ENCODE results near the gene PHACTR1.
"Not testable (repeated sequence)": the region's sequence is repeated elsewhere in the genome, so short reads cannot be mapped to it uniquely, and the experiment has no call there.

PHACTR1 gene

GRCh38 chr6:12749531-12750379 is 33.2 kb downstream of the PHACTR1 start:
- DNase-seq, result no peak

GRCh38 chr6:12750416-12750815 is 33.8 kb downstream of the PHACTR1 start:
- no peak for DNase-seq

GRCh38 chr6:12751694-12752325 is 35.2 kb downstream of the PHACTR1 start:
- DNase-seq, result no peak

GRCh38 chr6:12753036-12753435 is 36.5 kb downstream of the PHACTR1 start:
- DNase-seq, result no peak

GRCh38 chr6:12760226-12760625 is 43.7 kb downstream of the PHACTR1 start:
- DNase-seq, result no peak

- no peak for DNase-seq
Measured at GRCh38 chr6:12760911-12761310, 44.3 kb downstream of the PHACTR1 start.

- DNase-seq, result no peak
Measured at GRCh38 chr6:12761376-12762115, 45.0 kb downstream of the PHACTR1 start.

- DNase-seq, result not testable (repeated sequence)
Measured at GRCh38 chr6:12762731-12763434, 46.3 kb downstream of the PHACTR1 start.

GRCh38 chr6:12766365-12766764 is 49.8 kb downstream of the PHACTR1 start:
- DNase-seq, result no peak

- DNase-seq, result no peak
Measured at GRCh38 chr6:12767016-12767415, 50.4 kb downstream of the PHACTR1 start.

GRCh38 chr6:12769556-12770256 is 53.1 kb downstream of the PHACTR1 start:
- DNase-seq, result no peak

GRCh38 chr6:12772416-12772815 is 55.8 kb downstream of the PHACTR1 start:
- no peak for DNase-seq

GRCh38 chr6:12776291-12776690 is 59.7 kb downstream of the PHACTR1 start:
- DNase-seq, result no peak

GRCh38 chr6:12779772-12780171 is 63.2 kb downstream of the PHACTR1 start:
- DNase-seq, result no peak

- no peak for DNase-seq
Measured at GRCh38 chr6:12782136-12782535, 65.6 kb downstream of the PHACTR1 start.

- DNase-seq, result no peak
Measured at GRCh38 chr6:12785301-12785700, 68.7 kb downstream of the PHACTR1 start.

- no peak for DNase-seq
Measured at GRCh38 chr6:12785921-12786320, 69.4 kb downstream of the PHACTR1 start.

- no peak for DNase-seq
Measured at GRCh38 chr6:12791371-12791770, 74.8 kb downstream of the PHACTR1 start.

GRCh38 chr6:12798326-12798725 is 81.8 kb downstream of the PHACTR1 start:
- DNase-seq, result no peak

GRCh38 chr6:12800120-12800519 is 83.6 kb downstream of the PHACTR1 start:
- no peak for DNase-seq

GRCh38 chr6:12801141-12801540 is 84.6 kb downstream of the PHACTR1 start:
- DNase-seq, result no peak

GRCh38 chr6:12802440-12802839 is 85.9 kb downstream of the PHACTR1 start:
- DNase-seq, result no peak

Measured in central memory CD4-positive, alpha-beta T cell (primary cell).